Neuron (in vitro differentiated cells): ENCODE results near the gene PGD.

Experiments
- H2AFZ ChIP-seq: one replicate; pipeline ENCODE4 v1.6.1; 2013; ENCODE audit warnings: low read depth, mild to moderate bottlenecking, inconsistent platforms, low read length, moderate library complexity
- H3K27me3 ChIP-seq: one replicate; pipeline ENCODE4 v1.6.1; 2013; ENCODE audit warnings: low read length; ENCODE audit not compliant: insufficient read depth
- H3K36me3 ChIP-seq: one replicate; pipeline ENCODE4 v1.6.1; 2013; ENCODE audit warnings: low read length; ENCODE audit not compliant: insufficient read depth
- H3K4me1 ChIP-seq: one replicate; pipeline ENCODE4 v1.6.1; 2013; ENCODE audit warnings: low read length; ENCODE audit not compliant: insufficient read depth
- H3K4me3 ChIP-seq: 2 replicates; pipeline ENCODE4 v1.5.1; 2013; ENCODE audit warnings: mild to moderate bottlenecking, low read length, moderate library complexity
- H3K9me3 ChIP-seq: one replicate; pipeline ENCODE4 v1.6.1; 2013; ENCODE audit warnings: low read length

Gene PGD

GRCh38 chr1:10384219-10384618, 14.6 kb upstream of the PGD start:
- Histone ChIP-seq H3K4me3 (no peak overlapping the region), H3K27me3 (no peaks in the 10 kb centered on the region), H2AFZ (no peak overlapping the region), H3K36me3 (peaks cover 54% of the 10 kb centered on the region), H3K9me3 (no peaks in the 10 kb centered on the region), H3K4me1 (peaks cover 10% of the 10 kb centered on the region)

- H2AFZ ChIP-seq, result no peak overlapping the region
- no peaks in the 10 kb centered on the region for H3K27me3 ChIP-seq
- H3K9me3 ChIP-seq, result no peaks in the 10 kb centered on the region
- peaks cover 10% of the 10 kb centered on the region for H3K4me1 ChIP-seq
- H3K36me3 ChIP-seq, result peaks cover 38% of the 10 kb centered on the region
- no peak overlapping the region for H3K4me3 ChIP-seq
Observed at GRCh38 chr1:10386761-10387676, 11.8 kb upstream of the PGD start.

- Histone ChIP-seq H2AFZ (no peak overlapping the region), H3K36me3 (peaks cover 41% of the 10 kb centered on the region), H3K27me3 (no peaks in the 10 kb centered on the region), H3K4me3 (no peak overlapping the region), H3K9me3 (no peaks in the 10 kb centered on the region), H3K4me1 (peaks cover 10% of the 10 kb centered on the region)
Observed at GRCh38 chr1:10387677-10388386, 11.0 kb upstream of the PGD start.

GRCh38 chr1:10388387-10388715, 10.5 kb upstream of the PGD start:
- H3K4me3 ChIP-seq, result no peak overlapping the region
- H3K36me3 ChIP-seq, result peaks cover 36% of the 10 kb centered on the region

GRCh38 chr1:10389271-10389973, 9.4 kb upstream of the PGD start:
- H3K36me3 ChIP-seq, result peaks cover 27% of the 10 kb centered on the region
- H3K27me3 ChIP-seq, result no peaks in the 10 kb centered on the region
- peaks cover 10% of the 10 kb centered on the region for H3K4me1 ChIP-seq
- no peak overlapping the region for H2AFZ ChIP-seq
- H3K4me3 ChIP-seq, result no peak overlapping the region
- H3K9me3 ChIP-seq, result no peaks in the 10 kb centered on the region

More at GRCh38 chr1:10388387-10388715, 10.5 kb upstream of the PGD start:
- no peak overlapping the region for H2AFZ ChIP-seq
- no peaks in the 10 kb centered on the region for H3K9me3 ChIP-seq
- no peaks in the 10 kb centered on the region for H3K27me3 ChIP-seq
- peaks cover 10% of the 10 kb centered on the region for H3K4me1 ChIP-seq

- Histone ChIP-seq H3K36me3 (peaks cover 19% of the 10 kb centered on the region), H3K27me3 (no peaks in the 10 kb centered on the region), H3K9me3 (no peaks in the 10 kb centered on the region), H3K4me1 (peaks cover 11% of the 10 kb centered on the region), H2AFZ (no peak overlapping the region), H3K4me3 (no peak overlapping the region)
Observed at GRCh38 chr1:10396870-10397269, 2.0 kb upstream of the PGD start.

GRCh38 chr1:10398278-10398733, 558 bp upstream of the PGD start:
- peaks cover 25% of the 10 kb centered on the region for H3K36me3 ChIP-seq
- H3K4me3 ChIP-seq, result peak overlapping the region; percentile 55
- peaks cover 11% of the 10 kb centered on the region for H3K4me1 ChIP-seq
- H3K27me3 ChIP-seq, result no peaks in the 10 kb centered on the region
- H2AFZ ChIP-seq, result no peak overlapping the region
- no peaks in the 10 kb centered on the region for H3K9me3 ChIP-seq

GRCh38 chr1:10399444-10399941, 629 bp downstream of the PGD start:
- peaks cover 36% of the 10 kb centered on the region for H3K36me3 ChIP-seq
- no peaks in the 10 kb centered on the region for H3K27me3 ChIP-seq
- peaks cover 11% of the 10 kb centered on the region for H3K4me1 ChIP-seq
- H3K9me3 ChIP-seq, result no peaks in the 10 kb centered on the region
- H3K4me3 ChIP-seq, result peak overlapping the region; percentile 55
- no peak overlapping the region for H2AFZ ChIP-seq

- peaks cover 11% of the 10 kb centered on the region for H3K4me1 ChIP-seq
- H3K4me3 ChIP-seq, result peak overlapping the region; percentile 55
- H3K9me3 ChIP-seq, result no peaks in the 10 kb centered on the region
- H3K27me3 ChIP-seq, result no peaks in the 10 kb centered on the region
- H2AFZ ChIP-seq, result no peak overlapping the region
- H3K36me3 ChIP-seq, result peaks cover 41% of the 10 kb centered on the region
Observed at GRCh38 chr1:10400013-10400412, 1.1 kb downstream of the PGD start.

GRCh38 chr1:10401281-10401680, 2.4 kb downstream of the PGD start:
- Histone ChIP-seq H3K9me3 (no peaks in the 10 kb centered on the region), H3K27me3 (no peaks in the 10 kb centered on the region), H3K4me3 (no peak overlapping the region), H3K36me3 (peaks cover 51% of the 10 kb centered on the region), H2AFZ (no peak overlapping the region), H3K4me1 (peaks cover 11% of the 10 kb centered on the region)

- Histone ChIP-seq H3K36me3 (peaks cover 66% of the 10 kb centered on the region), H3K4me1 (peaks cover 11% of the 10 kb centered on the region), H3K27me3 (no peaks in the 10 kb centered on the region), H2AFZ (no peak overlapping the region), H3K9me3 (no peaks in the 10 kb centered on the region), H3K4me3 (no peak overlapping the region)
Observed at GRCh38 chr1:10402729-10403274, 3.9 kb downstream of the PGD start.

GRCh38 chr1:10407201-10407600, 8.3 kb downstream of the PGD start:
- no peak overlapping the region for H3K4me3 ChIP-seq
- no peaks in the 10 kb centered on the region for H3K27me3 ChIP-seq
- no peaks in the 10 kb centered on the region for H3K9me3 ChIP-seq
- no peak overlapping the region for H2AFZ ChIP-seq
- no peaks in the 10 kb centered on the region for H3K4me1 ChIP-seq
- peaks cover 89% of the 10 kb centered on the region for H3K36me3 ChIP-seq
